ENCODE results near the gene DCUN1D3.
A peak's percentile ranks its signal among the peaks of the same experiment; 100 is the strongest.

DCUN1D3 gene

DNA sequence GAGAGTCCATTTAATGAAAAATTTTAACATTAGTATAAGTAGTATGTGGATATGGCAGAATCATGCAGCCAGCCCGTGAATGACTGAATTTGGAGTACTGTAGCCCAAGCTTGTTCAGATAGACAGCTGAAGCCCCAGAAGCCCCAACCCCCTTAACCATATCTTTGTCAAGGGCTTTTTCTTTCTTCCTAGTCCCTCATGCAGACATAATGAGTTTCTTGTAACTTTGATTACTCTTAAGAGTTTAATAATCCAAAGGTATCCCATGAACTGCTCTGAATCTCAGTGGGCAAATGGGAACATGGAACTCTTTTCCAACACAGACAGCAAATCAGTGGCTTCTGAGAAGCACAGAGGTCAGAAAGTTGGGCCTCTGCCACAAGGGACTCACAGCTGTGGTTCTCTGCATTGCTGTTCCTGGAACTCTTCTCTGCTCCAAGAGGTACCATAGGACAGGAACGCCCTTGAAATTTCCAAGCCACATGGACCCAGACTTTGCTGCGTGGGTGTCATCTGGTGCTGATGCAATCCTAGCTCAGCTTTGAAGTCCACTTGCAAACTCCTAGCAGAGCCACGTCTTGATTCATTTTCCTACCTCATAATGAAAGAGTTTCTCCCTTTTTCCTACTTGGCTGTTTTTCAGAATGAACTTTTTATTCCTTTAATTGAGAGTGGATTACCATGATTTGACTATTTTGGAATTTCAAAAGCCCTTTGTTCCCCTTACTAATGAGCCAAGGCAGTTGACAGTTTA lies 18.5 kb upstream of the DCUN1D3 start:
- no peak for DNase-seq (ENCODE audit: low spot score)

DNA sequence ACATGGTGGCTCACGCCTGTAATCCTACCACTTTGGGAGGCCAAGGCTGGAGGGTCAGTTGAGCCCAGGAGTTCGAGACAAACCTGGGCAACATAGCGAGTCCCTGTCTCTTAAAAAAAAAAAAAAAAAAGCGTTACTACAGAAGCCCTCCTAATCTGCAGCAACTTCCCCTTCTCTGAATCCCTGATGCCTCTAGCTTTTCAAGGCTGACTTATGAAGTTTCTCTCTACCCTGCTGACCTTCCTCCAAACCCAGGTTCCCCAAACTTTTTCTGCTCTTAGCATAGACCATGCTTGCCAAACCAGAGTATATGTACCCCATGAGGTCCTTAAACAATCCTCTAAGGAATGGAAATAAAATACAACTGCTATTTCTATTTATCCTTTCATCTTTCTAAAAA lies 16.8 kb upstream of the DCUN1D3 start:
- no peak for DNase-seq (ENCODE audit: low spot score)

DNA sequence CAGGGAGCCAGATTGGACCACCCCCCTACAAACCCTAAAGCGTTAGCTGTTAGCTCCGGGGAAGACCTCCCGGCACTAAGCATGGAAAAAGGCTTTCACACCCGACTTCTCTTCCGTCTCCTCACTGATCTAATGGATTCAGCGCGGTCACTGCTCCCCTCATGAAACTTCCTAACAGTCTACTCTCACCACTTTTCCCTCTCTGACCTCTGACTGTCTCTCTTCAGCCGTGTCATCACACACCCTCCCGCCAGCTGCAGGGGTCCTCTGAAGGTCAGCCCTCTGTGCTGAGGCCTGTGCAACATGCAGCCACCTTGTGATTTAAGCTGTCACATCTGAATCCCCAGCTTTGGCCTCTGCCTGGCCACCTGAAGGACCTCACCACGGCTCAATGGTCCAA lies 16.1 kb upstream of the DCUN1D3 start:
- DNase-seq (ENCODE audit: low spot score): no peak

DNA sequence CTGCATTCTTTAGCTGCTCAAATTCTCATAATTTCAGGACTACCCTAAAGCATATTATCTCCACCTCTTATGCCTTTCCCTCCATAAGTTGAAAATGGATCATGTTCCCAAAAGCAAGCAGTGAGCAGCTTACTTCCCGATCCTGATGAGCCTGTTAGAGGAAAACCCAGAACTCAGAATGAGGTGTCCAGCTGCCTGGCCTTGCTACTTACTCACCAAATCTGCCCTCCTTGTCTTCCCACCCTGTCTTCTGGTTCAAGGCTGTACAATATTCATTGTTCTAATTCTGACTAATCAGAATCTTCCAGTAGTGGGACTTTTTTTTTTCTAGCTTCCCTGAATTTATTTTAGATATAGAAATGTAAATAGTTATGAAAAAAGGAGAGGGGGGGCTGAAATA lies 11.2 kb upstream of the DCUN1D3 start:
- DNase-seq (ENCODE audit: low spot score): no peak

DNA sequence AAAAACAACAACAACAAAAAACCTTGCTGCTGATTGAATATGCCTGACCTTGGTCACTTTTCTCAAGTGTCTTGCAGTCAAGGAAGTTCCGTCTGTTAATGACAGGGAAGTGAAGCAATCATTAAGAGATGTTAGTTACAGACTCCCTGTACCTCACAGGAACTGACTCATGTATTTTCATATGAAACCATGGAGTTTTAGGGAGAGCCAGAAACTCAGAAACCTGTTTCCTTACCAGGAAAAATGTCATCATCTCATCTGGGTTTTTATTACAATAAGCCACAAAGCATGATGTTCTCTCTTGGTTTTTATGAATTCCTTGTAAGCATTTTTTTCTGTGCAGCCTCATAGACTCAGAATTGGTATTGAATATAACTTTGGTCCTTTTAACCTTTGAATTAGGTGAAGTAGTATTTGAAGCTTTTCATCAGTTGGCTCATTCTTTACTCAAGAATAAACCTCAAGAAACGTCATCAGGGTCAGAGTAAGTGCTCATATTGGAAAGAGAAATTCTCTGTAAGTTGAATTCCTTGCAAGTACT lies 10.7 kb upstream of the DCUN1D3 start:
- DNase-seq (ENCODE audit: low spot score): no peak

DNA sequence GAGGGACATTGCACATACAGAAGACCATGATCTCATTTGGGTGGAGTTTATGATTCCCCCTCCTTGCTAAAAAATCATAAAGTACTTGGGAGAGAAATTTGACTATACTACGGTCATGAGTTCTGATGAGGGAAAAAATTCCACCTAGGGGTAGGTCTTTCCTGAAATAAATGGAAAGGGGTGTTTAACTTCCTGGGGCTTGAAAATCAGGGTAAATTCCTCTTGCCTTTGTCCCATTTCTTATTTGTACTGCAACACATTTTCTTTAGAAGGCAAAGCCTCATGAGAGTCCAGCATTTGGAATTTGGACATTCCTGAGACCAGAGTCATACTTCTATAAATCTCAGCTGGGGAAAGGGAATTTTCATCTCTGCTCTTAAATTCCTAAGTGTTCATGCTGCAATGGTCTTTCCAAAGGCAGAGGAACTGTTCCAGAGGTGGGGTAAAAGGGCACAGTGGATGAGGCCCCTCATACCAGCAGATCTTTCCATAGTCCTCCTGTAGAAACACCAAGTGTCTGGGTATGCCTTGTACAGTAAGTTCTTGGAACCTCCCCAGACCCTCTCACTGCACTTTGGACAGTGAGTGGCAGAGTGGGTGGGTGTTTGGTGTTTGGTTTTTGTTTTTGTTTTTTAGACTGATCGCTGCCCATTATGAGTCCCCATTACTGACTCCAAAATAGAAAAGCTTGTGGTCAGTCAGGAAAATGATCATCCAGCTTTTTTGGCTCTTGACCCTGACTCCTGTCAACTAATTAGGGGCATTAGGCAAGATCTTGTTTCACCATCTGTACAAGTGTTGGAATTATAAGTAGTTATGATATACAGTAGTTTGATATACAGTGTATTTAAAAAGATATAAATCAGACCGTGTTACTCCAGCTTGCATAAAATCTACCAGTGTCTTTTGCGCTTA lies 6.4 kb upstream of the DCUN1D3 start:
- DNase-seq (ENCODE audit: low spot score): no peak

DNA sequence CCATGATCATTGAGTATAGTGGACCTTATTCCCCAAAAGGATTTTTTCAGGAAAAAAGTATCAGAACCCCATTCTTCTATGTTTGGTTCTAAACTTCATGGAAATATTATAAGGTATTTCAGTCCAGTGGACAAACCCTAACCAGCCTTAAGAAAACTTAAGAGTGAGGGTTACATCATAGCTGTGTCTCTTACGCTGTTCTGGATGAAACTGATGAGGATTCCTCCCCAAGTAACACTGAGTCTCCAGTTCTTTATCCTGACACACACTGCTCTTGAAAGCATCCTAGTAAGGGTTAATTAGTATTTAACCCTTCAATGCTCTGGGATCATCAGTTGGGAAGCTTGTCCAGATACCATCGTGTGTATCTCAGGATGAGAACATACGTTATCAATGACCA lies 5.4 kb upstream of the DCUN1D3 start:
- DNase-seq (ENCODE audit: low spot score): no peak

DNA sequence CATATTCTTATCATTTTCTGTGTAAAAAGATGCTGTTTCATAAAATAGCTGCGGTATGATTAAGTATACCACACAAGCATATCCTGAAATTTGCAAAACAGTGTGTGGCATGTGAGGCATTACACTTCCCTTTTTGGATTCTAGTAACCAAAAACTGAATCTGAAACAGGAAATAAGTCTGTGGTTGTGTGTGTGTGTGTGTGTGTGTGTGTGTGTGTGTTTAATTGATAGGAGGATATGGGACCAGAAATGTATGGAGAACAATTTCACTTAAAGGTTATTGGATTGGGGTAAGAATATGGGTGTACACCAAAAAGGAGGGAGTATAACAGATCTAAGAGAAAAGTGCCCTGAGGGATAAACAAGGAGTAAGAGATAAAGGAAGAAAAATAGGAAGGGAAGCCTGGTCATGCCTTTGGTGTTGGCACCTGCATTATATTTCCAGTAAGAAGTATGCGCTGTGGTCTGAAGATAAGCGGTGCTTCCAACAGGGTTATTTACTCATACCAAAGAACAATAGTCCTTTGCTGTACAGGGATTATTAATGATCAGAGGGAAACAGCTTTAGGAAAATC lies 4.4 kb upstream of the DCUN1D3 start:
- no peak for DNase-seq (ENCODE audit: low spot score)

DNA sequence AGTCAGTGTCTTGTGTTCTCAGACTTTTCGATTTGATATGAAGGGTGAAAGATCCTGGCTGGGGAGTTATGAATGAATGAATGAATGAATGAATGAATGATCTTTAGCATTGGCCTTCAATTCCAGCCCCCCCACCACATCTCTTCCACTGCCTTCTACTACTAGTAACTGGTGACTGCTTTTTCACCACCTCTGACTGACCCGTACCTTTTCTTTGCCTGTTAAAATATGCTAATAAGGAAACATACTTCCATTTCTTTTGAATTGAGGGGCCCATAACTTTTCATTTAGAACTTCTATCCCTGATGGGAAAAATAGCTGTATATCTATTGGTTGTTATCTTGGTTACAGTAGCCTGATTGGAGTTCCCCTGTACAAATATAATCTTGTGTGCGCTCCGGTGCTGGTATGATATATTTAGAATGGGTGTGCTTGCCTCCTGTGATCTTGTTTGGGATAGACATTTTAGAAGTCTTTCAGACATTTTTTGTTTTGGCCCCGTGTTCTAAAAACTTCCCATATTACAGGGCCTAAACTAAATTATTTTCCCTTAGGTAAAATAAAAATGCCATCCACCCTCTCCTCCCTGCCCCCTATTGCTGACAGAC lies 3.8 kb upstream of the DCUN1D3 start:
- DNase-seq (ENCODE audit: low spot score): no peak

DNA sequence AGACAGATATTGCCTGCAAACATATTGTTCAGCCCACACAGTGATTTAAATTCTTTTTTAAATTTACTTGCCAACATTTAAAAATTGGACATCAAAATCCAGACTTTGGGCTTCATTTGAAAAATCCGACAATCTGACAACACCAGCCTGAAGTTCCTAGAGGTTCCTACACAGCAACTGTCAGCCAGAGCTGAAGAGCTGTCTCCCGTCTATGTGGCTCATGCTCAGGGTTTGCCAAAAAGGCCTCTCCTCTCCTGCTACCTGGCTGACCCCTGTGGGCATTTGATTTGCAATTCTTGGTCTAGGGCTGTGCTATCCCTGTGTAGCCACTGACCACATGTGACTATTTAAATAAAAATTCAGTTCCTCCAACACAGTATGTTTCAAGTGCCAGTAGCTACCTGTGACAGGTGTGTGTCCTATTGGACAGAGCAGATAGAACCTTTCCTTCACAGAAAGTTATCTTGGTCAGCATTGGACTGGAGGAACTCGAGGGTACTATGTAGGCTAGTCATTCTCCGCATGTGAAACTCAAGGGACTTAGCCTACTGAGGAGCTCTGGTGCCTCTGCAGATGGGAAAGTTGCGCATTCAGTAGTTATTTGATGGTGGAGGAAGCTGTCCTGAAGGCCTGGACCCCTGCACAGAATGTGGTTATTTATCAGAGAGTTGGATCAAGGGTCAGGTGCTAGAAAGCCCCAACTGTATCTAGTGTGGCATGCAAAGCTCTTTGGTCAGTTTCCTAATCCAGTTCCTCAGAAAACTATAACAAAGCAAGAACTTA lies 3.1 kb upstream of the DCUN1D3 start:
- DNase-seq (ENCODE audit: low spot score): no peak

DNA sequence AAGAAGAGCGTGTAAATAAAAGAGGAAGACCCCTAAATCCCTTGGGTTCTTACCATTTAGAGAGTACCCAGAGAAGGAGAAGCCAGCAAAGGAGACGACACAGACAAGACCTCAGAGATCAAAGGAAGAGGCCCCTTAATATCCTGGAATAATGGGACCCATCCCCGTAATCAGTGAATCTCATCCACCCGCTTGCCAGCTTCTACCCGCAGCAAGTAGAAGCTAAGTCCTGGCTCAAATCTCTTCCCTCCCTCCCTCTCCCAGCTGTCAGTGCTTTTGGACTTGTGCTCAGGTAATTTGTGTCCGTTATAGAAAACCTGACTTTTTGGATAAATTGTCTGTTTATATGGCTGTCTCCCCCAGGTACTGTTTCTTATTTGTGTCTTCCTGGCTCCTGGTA lies 2.3 kb upstream of the DCUN1D3 start:
- no peak for DNase-seq (ENCODE audit: low spot score)

DNA sequence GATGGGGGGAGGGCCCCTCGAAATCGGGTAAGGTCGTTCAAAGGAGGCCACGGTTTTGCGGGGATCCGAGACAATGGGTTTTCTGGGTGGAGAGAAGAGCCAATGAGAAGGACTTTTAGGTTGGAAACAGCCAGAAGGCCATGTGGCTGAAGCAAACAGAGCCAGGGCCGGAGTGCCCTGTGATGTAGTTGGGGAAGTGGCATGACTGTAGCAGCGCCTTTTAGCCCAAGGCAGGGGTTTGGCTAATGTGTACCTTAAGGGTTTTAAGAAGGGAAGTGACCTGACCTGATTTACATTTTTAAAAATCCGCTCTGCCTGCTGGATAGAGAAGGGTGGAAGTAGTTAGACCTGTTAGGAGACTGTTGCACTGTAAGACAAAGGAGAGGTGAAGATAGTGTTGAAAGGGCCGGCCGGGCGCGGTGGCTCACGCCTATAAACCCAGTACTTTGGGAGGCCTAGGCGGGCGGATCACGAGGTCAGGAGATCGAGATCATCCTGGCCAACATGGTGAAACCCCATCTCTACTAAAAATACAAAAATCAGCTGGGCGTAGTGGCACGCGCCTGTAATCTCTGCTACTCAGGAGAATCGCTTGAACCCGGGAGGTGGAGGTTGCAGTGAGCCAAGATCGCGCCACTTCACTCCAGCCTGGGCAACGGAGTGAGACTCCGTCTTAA lies 1.4 kb upstream of the DCUN1D3 start:
- peak; percentile 39 for DNase-seq (ENCODE audit: low spot score)

DNA sequence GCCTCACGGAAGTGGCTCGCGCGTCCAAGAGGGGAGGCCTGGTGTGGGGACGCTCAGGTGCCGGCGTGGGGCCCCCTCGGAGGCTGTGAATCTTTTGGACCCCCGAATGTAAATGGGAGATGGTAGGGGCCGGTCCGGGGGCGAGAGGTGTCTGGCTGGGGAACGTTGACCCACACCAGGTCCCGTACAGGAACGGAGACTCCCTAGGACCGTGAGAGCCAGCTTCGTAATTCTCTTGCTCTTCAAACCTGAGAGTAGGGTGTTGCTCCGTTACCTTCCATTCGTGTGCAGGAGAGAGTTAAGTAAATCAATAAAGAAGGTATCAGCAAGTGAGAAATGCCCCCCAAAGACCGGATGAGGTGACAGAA lies 894 bp upstream of the DCUN1D3 start:
- no peak for DNase-seq (ENCODE audit: low spot score)

DNA sequence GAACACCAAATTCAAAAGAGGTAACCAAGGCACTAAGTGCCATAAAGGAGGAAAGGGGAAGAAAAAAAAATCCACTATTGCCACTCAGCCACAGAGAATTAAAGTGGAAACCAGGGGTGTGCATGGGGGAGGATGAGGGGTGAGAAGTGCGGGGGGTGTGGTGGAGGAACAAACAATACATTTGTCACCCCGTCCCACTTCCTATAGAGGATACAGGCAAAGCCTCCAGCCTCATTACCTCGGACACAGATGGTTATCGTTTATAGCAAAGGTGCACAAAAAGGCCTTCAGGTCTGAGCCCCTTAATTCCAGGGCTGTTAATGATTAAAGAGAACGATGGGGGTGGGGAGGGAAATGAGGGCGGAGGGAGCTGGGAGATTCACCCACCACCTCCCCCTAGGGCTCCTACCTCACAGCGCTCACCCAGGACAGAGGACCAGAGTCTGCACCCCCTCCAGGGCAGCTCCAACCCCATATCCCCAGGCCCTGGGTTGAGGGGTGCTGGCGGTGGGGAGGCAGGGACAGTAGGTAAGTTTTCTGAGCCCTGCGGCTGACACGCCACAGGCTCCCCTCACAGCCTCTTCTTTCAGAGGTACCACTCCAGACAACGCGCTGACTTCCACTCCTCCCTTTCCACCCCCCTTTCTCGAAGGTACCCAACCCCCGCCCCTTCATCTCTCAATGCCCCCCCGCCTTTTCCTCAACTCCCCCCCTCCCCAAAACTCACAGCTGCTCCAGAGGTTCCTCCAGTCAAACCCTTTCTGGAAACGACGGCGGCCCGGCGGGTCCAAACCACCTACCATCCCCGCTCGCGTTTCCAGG lies 470 bp downstream of the DCUN1D3 start:
- DNase-seq (ENCODE audit: low spot score): peak; percentile 28

DNA sequence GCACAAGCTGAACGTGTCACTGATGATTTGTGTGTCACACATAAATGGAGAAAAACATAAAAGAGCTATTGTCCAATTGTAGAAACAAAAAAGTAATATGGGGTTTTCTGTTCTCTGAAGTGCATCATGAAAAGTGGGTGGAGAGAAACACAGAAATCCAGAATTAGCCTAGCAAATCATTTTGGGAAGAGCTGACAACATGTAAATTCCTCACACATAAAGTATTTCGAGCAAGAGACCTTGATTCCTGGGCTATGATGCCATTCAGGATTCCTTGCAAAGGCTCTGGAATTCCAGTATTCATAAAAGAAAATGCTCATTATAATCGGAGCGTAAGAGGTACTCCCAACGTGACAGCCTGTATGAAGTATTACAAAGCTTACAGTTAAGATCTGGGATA lies 1.1 kb downstream of the DCUN1D3 start:
- DNase-seq (ENCODE audit: low spot score): no peak

DNA sequence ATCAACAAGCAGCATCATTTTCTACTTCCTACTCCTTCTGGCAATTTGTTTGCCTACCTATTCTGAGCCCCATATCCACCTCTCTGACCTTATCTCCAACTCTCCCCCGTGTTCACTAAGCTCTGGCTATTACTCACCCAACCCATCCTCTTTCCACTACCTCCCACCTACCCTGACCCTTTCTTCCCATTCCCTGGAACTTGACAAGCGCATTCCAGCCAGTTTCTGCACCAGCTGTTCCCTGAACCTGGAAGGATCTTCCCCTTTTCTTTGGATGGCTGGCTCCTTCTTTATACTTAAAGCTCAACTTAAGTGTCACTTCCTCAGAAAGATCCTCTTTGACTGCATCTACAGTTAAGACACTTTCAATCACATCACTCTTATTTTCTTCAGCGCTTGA lies 2.2 kb downstream of the DCUN1D3 start:
- no peak for DNase-seq (ENCODE audit: low spot score)

DNA sequence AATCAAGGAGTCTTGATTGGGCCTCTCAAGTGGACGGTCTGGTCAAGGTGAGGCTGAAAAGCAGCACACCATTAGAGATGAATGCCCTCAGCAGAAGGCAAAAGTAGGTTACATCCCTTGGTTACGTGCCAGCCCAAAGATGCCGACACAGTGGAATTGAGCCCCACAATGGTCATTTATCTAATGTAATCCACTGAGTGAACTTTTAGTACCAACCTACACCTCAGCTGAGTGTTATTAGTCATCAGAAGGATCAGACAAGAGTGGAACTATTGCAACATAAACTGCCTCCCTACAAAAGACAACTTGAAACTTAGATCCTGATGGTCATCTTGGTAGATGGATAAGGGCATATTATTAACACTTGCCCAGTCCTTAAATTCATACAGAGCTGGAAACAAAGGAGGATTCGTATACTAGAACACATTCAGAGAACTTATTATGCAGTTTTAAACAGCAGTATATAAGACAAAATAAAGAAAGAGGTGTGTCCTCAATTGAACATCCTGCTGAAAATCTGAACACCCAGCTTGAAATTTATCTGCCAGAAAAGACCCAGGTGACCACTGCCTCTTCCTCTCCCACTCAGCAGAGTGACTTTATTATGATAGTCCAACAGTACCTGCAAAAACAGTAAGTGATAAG lies 2.8 kb downstream of the DCUN1D3 start:
- no peak for DNase-seq (ENCODE audit: low spot score)

DNA sequence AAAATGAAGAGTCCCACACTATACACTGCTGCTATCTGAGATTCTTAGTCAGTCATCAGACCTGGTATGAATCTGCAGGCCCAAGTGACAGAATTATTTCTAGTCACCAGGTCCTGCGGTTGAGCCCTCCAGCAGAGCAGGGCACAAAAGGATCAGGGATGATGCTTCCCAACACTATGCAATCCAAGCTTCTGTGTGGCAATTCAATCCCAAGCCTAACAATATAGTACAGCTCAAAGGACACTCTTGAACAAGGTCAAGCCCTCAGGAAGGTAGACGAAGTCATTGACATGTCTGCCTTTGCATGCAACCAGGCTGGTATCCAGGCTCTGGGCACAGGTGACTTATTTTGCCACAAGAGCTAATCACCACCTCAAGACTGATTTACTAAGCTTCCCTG lies 5.8 kb downstream of the DCUN1D3 start:
- DNase-seq (ENCODE audit: low spot score): no peak

DNA sequence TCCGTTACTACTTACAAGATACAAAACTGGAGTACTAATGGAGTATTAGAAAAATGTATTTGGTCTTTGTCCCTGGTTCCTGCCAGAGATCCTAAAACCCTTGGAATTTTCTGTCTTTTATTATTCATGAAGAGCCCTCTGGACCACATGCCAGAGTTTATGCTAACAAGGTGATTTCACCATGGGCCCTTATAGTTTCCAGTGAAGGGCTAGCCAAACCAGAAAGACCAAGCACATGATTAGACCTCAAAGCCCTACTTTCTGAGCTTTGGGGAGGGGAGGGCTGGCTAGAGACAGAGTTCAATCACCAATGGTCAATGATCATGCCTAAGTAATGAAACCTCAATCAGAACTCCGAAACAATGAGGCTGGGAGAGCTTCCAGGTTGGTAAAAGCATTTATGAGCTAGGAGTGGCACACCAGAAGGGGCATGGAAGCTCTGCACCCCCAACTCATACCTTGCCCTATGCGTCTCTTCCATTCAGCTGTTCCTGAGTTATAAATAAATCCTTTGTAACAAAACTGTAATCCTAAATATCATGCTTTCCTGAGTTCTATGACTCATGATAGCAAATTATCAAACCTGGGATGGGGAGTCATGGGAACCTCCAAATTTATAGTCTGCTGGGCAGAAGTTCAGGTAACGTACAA lies 10.4 kb downstream of the DCUN1D3 start:
- no peak for DNase-seq (ENCODE audit: low spot score)

Measured in HuH-7.5 (cell line).